Esophagus muscularis mucosa (tissue), 3 donors: Measurements from ENCODE around the gene ZNF732.

Source experiments
- POLR2A ChIP-seq: fragments of 450-650 bp; IDR thresholded peaks from one replicate; pipeline ENCODE4 v1.6.1; 2017; ENCODE audit warnings: antibody characterized with exemption, moderate library complexity, mild to moderate bottlenecking, low read depth
- POLR2AphosphoS5 ChIP-seq, 2 donors: sonication (generic); formaldehyde crosslinking; IDR thresholded peaks; one replicate each; pipeline ENCODE4 v1.6.1; 2017; ENCODE audit warnings: antibody characterized with exemption in 2 of 2
- TF ChIP-seq, protein P1 (sequence below), 3 experiments: fragments of 200-600 bp in 2 of 3; fragments of 450-650 bp in 1 of 3; sonication (generic) in 2 of 3; IDR thresholded peaks; one replicate each; pipeline ENCODE4 v1.5.1; 2017 to 2019; ENCODE audit warnings: antibody characterized with exemption in 3 of 3, mild to moderate bottlenecking in 2 of 3, moderate library complexity in 1 of 3

DNA sequence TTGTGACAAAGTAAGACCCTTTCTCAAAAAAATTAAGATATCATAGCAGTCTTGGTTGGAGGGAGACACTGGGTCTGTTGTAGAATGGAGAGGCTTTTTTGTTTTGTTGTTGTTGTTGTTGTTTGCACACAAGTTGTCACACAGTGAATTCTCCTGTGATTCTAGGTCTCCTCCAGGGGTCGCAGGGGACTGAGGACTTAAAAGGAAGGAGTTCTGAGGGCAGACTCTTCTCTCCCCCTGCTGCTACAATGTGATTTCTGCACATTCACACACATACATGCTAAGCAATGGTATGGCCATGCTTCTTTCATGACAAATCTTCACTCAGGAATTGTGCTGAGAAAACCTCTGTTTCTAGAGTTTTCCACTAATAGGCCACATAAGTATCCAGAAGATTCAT is 71.1 kb downstream of the ZNF732 start:
- TF ChIP-seq, protein P1, sequence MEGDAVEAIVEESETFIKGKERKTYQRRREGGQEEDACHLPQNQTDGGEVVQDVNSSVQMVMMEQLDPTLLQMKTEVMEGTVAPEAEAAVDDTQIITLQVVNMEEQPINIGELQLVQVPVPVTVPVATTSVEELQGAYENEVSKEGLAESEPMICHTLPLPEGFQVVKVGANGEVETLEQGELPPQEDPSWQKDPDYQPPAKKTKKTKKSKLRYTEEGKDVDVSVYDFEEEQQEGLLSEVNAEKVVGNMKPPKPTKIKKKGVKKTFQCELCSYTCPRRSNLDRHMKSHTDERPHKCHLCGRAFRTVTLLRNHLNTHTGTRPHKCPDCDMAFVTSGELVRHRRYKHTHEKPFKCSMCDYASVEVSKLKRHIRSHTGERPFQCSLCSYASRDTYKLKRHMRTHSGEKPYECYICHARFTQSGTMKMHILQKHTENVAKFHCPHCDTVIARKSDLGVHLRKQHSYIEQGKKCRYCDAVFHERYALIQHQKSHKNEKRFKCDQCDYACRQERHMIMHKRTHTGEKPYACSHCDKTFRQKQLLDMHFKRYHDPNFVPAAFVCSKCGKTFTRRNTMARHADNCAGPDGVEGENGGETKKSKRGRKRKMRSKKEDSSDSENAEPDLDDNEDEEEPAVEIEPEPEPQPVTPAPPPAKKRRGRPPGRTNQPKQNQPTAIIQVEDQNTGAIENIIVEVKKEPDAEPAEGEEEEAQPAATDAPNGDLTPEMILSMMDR (IDR thresholded peaks at IDR 0.05), result no peak
- TF ChIP-seq POLR2AphosphoS5 (IDR thresholded peaks at IDR 0.05) (no peak), POLR2A (no peak)
